Activated CD4-positive, alpha-beta memory T cell treated with anti-CD3 and anti-CD28 coated beads for 36 hours (primary cell): ENCODE results near the gene STAT5B. TPM values are rescaled to one million over a fixed set of nuclear protein-coding genes. Genes with fewer than 3 reads are reported as not detected.
"Not testable (repeated sequence)": the region's sequence is repeated elsewhere in the genome, so short reads cannot be mapped to it uniquely, and the experiment has no call there.

ENCODE experiments used
- CTCF ChIA-PET: fragments of 350-600 bp; sonication (Branson Sonifier 250); formaldehyde crosslinking; loops from one replicate; lab custom pipeline; 2021; ENCODE audit warnings: antibody characterized with exemption, inconsistent platforms; lab: Charles Lee
- POLR2A ChIA-PET: fragments of 350-600 bp; sonication (Branson Sonifier 250); formaldehyde crosslinking; loops from one replicate; lab custom pipeline; 2021; ENCODE audit warnings: antibody characterized with exemption; lab: Charles Lee
- DNase-seq: peaks from one replicate; pipeline ENCODE4 v3.0.0-alpha.2; 2020
- H3K27ac Mint-ChIP-seq: one replicate; pipeline ENCODE4 v1.8.0; 2021; ENCODE audit warnings: mixed read lengths
- H3K27me3 Mint-ChIP-seq: one replicate; pipeline ENCODE4 v1.8.0; 2021; ENCODE audit warnings: mixed read lengths
- H3K36me3 Mint-ChIP-seq: one replicate; pipeline ENCODE4 v1.8.0; 2021; ENCODE audit warnings: mixed read lengths
- H3K4me1 Mint-ChIP-seq: one replicate; pipeline ENCODE4 v1.8.0; 2021; ENCODE audit warnings: low read depth, mixed read lengths
- H3K4me3 Mint-ChIP-seq: one replicate; pipeline ENCODE4 v1.8.0; 2021; ENCODE audit warnings: mild to moderate bottlenecking, mixed read lengths
- H3K9me3 Mint-ChIP-seq: one replicate; pipeline ENCODE4 v1.8.0; 2021; ENCODE audit warnings: mixed read lengths
- intact Hi-C: fragments of 100-400 bp; cut with micrococcal nuclease; formaldehyde crosslinking; loops from one replicate; pipeline ENCODE4 v1.15.1; 2023
- total RNA-seq, 2 experiments: library from RNA; stranded (reverse); gene quantifications; one replicate each; pipeline ENCODE4 v1.2.3, GENCODE V29; 2021

STAT5B gene
- 100 to 1,000 TPM; 192 to 195 TPM for total RNA-seq

DNA sequence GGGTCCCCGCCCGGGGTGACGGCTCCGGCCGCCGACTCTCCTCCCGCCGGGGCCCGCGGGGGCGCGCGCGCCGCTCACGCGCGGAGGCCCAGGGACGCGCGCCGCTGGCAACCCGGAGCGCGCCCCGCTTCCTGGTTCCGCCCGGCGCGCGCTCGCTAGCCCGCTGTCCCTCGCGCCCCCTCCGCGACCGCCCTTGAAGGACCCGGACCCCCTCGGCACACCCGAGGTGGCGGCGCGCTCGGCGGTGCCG lies at the start of gene STAT5B:
TSS of gene STAT5B (minus strand) at position 33 of the 250 bp plus-strand sequence. CDS start 44,264 bp downstream, outside the sequence.
- H3K4me1 Mint-ChIP-seq = peaks cover 34% of the 10 kb centered on the region
- peak within 1 kb of the TSS; percentile 97 for H3K27ac Mint-ChIP-seq
- H3K9me3 Mint-ChIP-seq = no peaks in the 10 kb centered on the region
- no peaks in the 10 kb centered on the region for H3K27me3 Mint-ChIP-seq
- peak; percentile 74 for DNase-seq
- H3K36me3 Mint-ChIP-seq = peaks cover 24% of the 10 kb centered on the region
- ChIA-PET CTCF (interaction anchor here (0.6 to 4.0 kb wide), 4 partner anchors 14 to 439 kb away, joined by 3 to 36 read pairs (median 4); no protein-coding TSS in a partner anchor), POLR2A (interaction anchor here (1.3 to 13.7 kb wide), 4 partner anchors 12 to 54 kb away, joined by 3 to 271 read pairs (median 29); partner anchors contain the start of gene STAT5A)
- H3K4me3 Mint-ChIP-seq = peak within 1 kb of the TSS; percentile 93
- intact Hi-C loops = no loop called here

DNA sequence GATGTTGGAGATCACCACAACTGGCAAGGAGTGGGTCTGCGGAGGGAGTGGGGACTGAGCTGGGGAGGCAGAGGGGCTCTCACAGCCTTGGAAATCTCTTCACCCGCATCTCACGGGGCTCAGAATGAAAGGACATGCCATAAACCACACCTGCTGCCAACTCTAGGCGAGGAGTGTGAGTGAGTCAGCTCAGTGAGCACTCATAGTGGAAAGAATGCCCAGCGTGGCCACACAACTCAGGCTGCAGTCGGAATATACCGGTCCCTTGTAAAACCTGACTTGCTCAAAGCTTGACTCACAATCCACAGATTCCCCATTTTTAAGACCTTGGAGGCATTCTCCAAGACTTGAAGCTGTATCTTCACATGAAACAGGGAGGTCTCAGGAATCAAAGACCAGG lies 48.8 kb upstream of the STAT5B start:
- Mint-ChIP-seq H3K27me3 (no peaks in the 10 kb centered on the region), H3K36me3 (peaks cover 64% of the 10 kb centered on the region), H3K4me1 (peaks cover 30% of the 10 kb centered on the region), H3K9me3 (no peaks in the 10 kb centered on the region), H3K4me3 (no peak overlapping the region), H3K27ac (no peak overlapping the region)
- CTCF ChIA-PET = interaction anchor here (1.1 to 7.2 kb wide), 3 partner anchors 12 to 98 kb away, joined by 3 to 281 read pairs (median 4); no protein-coding TSS in a partner anchor
- POLR2A ChIA-PET = interaction anchor here (0.5 to 1.4 kb wide), 4 partner anchors 13 to 133 kb away, joined by 3 to 4 read pairs (median 4); no protein-coding TSS in a partner anchor
- intact Hi-C loops = no loop called here
- DNase-seq = no peak

DNA sequence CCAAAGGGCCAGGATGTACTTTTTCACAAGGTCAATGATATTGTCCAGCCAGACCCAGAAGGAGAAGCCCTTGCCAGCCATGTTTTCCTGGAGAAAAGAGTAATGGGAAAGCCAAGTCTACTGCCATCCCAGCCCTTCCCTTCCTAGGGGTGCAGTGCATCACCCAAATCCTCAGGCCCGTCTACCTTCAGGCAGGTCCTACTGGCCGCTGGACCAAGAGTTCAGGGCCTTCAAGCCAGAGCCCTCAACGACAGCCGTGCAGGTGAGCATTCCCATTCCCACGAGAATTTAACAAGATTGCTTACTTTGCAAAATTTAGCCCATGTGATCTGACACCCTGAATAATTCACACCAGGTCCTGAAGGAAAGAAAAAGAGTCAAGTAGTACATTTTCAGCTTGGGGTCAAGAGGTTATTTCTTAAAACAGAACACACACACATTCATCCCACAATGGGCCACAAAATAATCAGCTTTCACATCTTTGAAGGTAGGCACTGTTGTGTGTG lies 47.1 kb upstream of the STAT5B start:
- H3K36me3 Mint-ChIP-seq = peaks cover 60% of the 10 kb centered on the region
- CTCF ChIA-PET = interaction anchor here (0.8 to 7.2 kb wide), 17 partner anchors 8 to 101 kb away, joined by 3 to 281 read pairs (median 6); partner anchors contain the start of genes CAVIN1 and STAT3
- H3K9me3 Mint-ChIP-seq = no peaks in the 10 kb centered on the region

DNA sequence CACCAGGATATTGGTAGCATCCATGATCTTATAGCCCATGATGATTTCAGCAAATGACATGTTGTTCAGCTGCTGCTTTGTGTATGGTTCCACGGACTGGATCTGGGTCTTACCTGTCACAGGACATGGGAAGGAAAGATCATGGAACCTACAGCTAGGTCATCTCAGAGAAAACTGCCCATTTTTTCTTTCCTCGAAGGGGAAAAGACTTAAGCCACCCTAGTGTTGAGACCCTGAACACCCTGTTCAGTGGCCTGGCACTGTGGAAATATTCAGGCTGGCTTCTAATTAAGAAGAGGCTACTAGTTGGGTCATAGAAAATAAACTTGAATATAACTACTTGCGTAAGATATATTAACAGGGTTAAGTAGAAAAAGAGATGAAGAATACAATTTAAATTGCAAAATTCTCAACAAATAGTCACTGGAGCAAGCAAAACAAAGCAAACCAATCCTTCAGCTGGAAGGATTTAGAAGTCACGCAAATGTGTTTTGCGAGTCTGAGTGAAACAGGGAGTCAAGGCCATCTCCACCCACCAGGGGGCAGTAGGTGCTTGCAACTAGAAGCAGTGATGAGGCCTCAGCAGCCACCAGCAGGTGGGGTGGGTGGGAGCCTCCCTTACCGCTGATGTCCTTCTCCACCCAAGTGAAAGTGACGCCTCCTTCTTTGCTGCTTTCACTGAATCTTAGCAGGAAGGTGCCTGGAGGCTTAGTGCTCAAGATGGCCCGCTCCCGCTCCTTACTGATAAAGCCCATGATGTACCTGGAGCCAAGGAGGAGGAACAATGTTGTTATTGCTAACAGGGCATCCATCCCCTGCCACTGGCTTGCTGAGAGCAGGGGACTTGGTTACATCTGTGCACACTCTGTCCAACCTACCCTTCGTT lies 46.4 kb upstream of the STAT5B start:
- Mint-ChIP-seq H3K9me3 (no peaks in the 10 kb centered on the region), H3K4me1 (peaks cover 37% of the 10 kb centered on the region), H3K27ac (peak overlapping the region; percentile 67), H3K27me3 (no peaks in the 10 kb centered on the region), H3K4me3 (no peak overlapping the region), H3K36me3 (peaks cover 59% of the 10 kb centered on the region)
- peak; percentile 96 for DNase-seq
- ChIA-PET POLR2A (interaction anchor here (1.0 to 1.9 kb wide), 2 partner anchors 11 to 80 kb away, joined by 4 to 5 read pairs; no protein-coding TSS in a partner anchor), CTCF (interaction anchor here (0.6 to 7.2 kb wide), 33 partner anchors 8 to 197 kb away, joined by 3 to 281 read pairs (median 5); partner anchors contain the start of genes CAVIN1 and STAT3)
- intact Hi-C loops = loop anchor here (1.0 to 5.0 kb wide), 5 partner anchors 65 to 200 kb away; partner anchors contain the start of gene STAT3

More for the DNA sequence above, 47.1 kb upstream of the STAT5B start:
- intact Hi-C loops = loop anchor here (1.0 to 5.0 kb wide), 4 partner anchors 64 to 199 kb away; partner anchors contain the start of gene STAT3
- H3K4me3 Mint-ChIP-seq = no peak overlapping the region
- POLR2A ChIA-PET = interaction anchor here (0.9 to 1.0 kb wide), 2 partner anchors 65 to 80 kb away, joined by 3 to 4 read pairs; partner anchors contain the start of gene STAT3
- no peaks in the 10 kb centered on the region for H3K27me3 Mint-ChIP-seq
- peaks cover 37% of the 10 kb centered on the region for H3K4me1 Mint-ChIP-seq
- H3K27ac Mint-ChIP-seq = peak overlapping the region; percentile 67
- DNase-seq = no peak

DNA sequence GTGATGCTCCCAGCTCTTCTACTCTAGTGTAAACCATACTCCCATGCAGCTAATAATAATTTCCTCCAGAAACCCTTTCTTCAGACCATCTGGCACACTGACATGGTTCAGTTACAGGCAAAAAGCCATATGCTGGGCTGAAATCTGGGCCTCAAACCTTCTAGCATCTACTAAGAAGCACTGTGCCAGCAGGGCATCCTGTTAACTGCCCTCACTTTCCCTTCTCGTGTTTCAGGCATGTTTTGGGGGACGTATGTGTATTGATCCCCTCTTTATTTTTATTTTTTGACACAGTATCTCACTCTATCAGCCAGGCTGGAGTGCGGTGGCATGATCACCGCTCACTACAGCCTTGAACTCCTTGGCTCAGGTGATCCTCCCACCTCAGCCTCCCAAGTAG lies 45.4 kb upstream of the STAT5B start:
- DNase-seq = no peak
- no peak overlapping the region for H3K27ac Mint-ChIP-seq
- H3K9me3 Mint-ChIP-seq = no peaks in the 10 kb centered on the region
- H3K4me1 Mint-ChIP-seq = peaks cover 39% of the 10 kb centered on the region
- ChIA-PET CTCF (interaction anchor here (0.6 to 7.2 kb wide), 17 partner anchors 9 to 215 kb away, joined by 3 to 281 read pairs (median 5); partner anchors contain the start of genes NAGLU and STAT3), POLR2A (interaction anchor here (1.9 kb wide), 1 partner anchor 10 kb away, joined by 5 read pairs; no protein-coding TSS in a partner anchor)
- intact Hi-C loops = loop anchor here (5.0 kb wide), 2 partner anchors 66 to 201 kb away; partner anchors contain the start of gene STAT3
- H3K27me3 Mint-ChIP-seq = no peaks in the 10 kb centered on the region
- H3K36me3 Mint-ChIP-seq = peaks cover 61% of the 10 kb centered on the region
- H3K4me3 Mint-ChIP-seq = no peak overlapping the region

DNA sequence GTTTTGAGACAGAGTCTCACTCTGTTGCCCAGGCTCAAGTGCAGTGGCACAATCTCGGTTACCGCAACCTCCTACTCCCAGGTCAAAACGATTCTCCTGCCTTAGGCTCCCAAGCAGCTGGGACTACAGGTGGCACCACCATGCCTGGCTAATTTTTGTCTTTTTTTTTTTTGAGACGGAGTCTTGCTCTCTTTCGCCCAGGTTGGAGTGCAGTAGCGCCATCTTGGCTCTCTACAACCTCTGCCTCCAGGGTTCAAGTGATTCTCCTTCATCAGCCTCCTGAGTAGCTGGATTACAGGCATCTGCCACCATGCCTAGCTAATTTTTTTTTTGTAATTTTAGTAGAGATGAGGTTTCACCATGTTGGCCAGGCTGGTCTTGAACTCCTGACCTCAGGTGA lies 41.8 kb upstream of the STAT5B start:
- ChIA-PET POLR2A (interaction anchor here (1.3 kb wide), 1 partner anchor 89 kb away, joined by 4 read pairs; no protein-coding TSS in a partner anchor), CTCF (interaction anchor here (12.4 kb wide), 1 partner anchor 87 kb away, joined by 234 read pairs; no protein-coding TSS in a partner anchor)
- H3K27ac Mint-ChIP-seq, DNase-seq, intact Hi-C loops, H3K27me3 Mint-ChIP-seq, H3K9me3 Mint-ChIP-seq, H3K4me3 Mint-ChIP-seq: not testable (repeated sequence)
- H3K36me3 Mint-ChIP-seq = peaks cover 64% of the 10 kb centered on the region
- H3K4me1 Mint-ChIP-seq = peaks cover 60% of the 10 kb centered on the region

DNA sequence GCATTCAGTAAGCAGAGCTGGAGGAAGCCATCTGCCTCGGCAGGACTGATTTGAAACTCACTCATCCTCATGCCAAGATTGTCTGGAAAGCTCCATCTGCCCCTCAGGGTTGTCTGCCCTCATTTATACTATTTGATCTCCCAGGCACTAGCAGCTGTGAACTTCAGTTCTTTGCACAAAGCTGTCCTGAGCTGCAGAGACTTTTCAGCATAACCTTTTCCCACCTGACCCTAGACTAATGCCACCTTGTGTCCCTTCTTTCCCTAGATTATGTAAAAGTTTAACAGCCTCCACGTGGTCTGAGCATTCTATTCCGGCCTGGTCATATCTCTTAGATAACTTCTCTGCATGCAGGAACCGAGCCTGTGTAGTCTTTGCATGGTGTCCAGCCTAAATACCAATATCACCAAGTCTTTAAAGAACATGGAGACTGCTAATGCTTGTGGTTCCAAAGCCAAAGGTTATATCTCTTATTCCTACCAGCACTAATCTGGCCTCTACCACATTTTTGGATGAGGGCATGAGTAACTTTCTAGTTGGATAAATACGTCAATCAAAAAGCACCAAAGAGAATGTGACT lies 41.2 kb upstream of the STAT5B start:
- Mint-ChIP-seq H3K9me3 (no peaks in the 10 kb centered on the region), H3K4me1 (peaks cover 59% of the 10 kb centered on the region), H3K4me3 (no peak overlapping the region), H3K27me3 (no peaks in the 10 kb centered on the region), H3K36me3 (peaks cover 61% of the 10 kb centered on the region), H3K27ac (no peak overlapping the region)
- intact Hi-C loops = no loop called here
- CTCF ChIA-PET = interaction anchor here (0.7 to 12.4 kb wide), 2 partner anchors 44 to 88 kb away, joined by 3 to 234 read pairs; no protein-coding TSS in a partner anchor
- no peak for DNase-seq
- POLR2A ChIA-PET = no interaction called here

DNA sequence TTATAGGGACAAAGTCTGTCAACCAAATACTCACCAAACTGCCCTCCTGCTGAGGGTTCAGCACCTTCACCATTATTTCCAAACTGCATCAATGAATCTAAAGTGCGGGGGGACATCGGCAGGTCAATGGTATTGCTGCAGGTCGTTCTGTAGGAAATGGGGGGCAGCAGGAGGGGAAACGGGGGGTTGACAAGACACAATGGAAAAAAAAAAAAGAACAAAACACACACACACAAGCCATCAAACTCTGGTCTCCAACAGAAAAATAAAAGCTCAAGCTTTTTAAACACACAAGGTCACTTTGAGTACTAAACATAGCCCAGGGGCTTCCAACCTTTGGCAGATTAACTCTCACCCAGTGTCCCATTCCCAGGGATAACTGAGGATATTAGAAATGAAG lies 40.6 kb upstream of the STAT5B start:
- Mint-ChIP-seq H3K9me3 (no peaks in the 10 kb centered on the region), H3K27ac (no peak overlapping the region), H3K27me3 (no peaks in the 10 kb centered on the region), H3K36me3 (peaks cover 59% of the 10 kb centered on the region), H3K4me3 (no peak overlapping the region), H3K4me1 (peaks cover 60% of the 10 kb centered on the region)
- intact Hi-C loops = no loop called here
- POLR2A ChIA-PET = no interaction called here
- CTCF ChIA-PET = interaction anchor here (2.1 to 12.4 kb wide), 2 partner anchors 88 to 94 kb away, joined by 6 to 234 read pairs; no protein-coding TSS in a partner anchor
- DNase-seq = no peak

DNA sequence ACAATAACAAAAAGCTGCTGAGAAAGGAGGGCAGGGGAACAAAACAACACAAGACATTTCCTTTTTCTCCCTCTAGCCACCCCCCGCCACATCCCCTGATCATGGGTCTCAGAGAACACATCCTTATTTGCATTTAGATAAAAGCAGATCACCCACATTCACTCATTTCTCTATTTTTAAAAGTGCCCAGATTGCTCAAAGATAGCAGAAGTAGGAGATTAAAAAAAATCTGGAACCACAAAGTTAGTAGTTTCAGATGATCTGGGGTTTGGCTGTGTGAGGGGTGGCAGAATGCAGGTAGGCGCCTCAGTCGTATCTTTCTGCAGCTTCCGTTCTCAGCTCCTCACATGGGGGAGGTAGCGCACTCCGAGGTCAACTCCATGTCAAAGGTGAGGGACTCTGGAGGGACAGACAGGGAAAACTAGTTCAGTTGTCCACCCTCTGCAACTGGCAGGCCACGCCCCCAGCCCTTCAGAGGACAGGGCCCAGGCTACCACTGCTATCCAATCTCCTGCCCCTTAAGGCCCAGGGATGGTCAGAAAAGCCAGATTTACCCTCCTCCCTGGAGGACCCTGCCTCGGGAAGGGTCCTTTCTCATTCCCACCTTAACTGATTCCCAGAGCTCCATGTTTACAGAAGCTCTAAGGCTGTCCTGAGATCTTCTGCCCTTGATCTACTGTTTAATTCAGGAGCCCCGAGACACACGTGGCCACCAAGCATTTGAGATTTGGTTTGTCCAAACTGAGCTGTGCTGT lies 39.4 kb upstream of the STAT5B start:
- POLR2A ChIA-PET = interaction anchor here (1.5 kb wide), 1 partner anchor 78 kb away, joined by 4 read pairs; no protein-coding TSS in a partner anchor
- CTCF ChIA-PET = interaction anchor here (0.8 to 12.4 kb wide), 6 partner anchors 7 to 212 kb away, joined by 3 to 234 read pairs (median 4); no protein-coding TSS in a partner anchor
- Mint-ChIP-seq H3K27ac (peak overlapping the region; percentile 74), H3K27me3 (no peaks in the 10 kb centered on the region), H3K4me3 (no peak overlapping the region), H3K9me3 (no peaks in the 10 kb centered on the region), H3K4me1 (peaks cover 65% of the 10 kb centered on the region), H3K36me3 (peaks cover 62% of the 10 kb centered on the region)
- peak; percentile 25 for DNase-seq
- intact Hi-C loops = no loop called here

DNA sequence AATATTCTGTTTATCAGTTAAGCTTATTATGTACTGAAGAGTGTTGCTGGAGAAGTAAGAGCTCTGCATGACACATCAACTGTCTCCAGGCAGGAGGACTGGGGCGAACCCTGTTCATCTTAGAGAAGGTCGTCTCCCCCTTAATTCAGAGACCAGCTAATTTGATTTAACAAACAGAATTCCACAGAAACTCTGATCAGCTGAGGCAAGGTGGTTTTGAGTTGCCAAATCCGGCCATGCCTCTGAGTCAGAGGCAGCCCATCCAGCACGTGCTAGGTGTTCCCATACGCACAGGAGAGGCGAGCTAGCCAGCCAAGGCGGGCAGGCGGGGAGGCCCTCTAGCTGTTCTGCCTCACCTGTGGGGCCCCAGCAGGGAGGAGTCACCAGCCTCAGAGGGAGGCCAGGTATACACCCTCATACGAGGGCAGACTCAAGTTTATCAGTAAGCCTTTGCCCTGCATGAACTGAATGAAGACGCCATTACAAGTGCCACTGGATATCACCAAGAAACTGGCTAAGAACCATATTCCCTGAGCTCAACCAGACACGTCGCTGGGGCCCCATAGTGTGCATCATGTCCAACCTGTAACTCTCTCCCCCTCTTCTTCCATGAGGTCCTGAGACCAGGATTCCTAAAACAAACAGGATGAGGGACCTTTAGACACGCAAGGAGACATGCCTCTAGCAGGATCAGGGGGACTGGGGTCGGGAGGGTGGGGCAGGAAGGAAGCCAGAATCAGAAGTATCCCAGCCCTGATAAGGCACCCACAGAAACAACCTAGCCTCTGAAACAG lies 37.8 kb upstream of the STAT5B start:
- peak; percentile 44 for DNase-seq
- intact Hi-C loops = loop anchor here (2.0 to 5.0 kb wide), 3 partner anchors 27 to 203 kb away; no protein-coding TSS in a partner anchor
- CTCF ChIA-PET = interaction anchor here (0.8 to 12.4 kb wide), 12 partner anchors 8 to 213 kb away, joined by 3 to 234 read pairs (median 6); partner anchors contain the start of gene STAT3

More for the DNA sequence above, 37.8 kb upstream of the STAT5B start:
- peak overlapping the region; percentile 55 for H3K27ac Mint-ChIP-seq
- POLR2A ChIA-PET = interaction anchor here (0.6 to 3.7 kb wide), 6 partner anchors 10 to 120 kb away, joined by 3 to 14 read pairs (median 4); partner anchors contain the start of gene GHDC
- H3K27me3 Mint-ChIP-seq = no peaks in the 10 kb centered on the region
- H3K4me1 Mint-ChIP-seq = peaks cover 71% of the 10 kb centered on the region
- peaks cover 68% of the 10 kb centered on the region for H3K36me3 Mint-ChIP-seq
- H3K9me3 Mint-ChIP-seq = no peaks in the 10 kb centered on the region
- H3K4me3 Mint-ChIP-seq = peak overlapping the region; percentile 34
